ENCODE results near the gene NUP133.
A peak's percentile ranks its signal among the peaks of the same experiment; 100 is the strongest.
"Not testable (repeated sequence)": the region's sequence is repeated elsewhere in the genome, so short reads cannot be mapped to it uniquely, and the experiment has no call there.

NUP133 gene

DNA sequence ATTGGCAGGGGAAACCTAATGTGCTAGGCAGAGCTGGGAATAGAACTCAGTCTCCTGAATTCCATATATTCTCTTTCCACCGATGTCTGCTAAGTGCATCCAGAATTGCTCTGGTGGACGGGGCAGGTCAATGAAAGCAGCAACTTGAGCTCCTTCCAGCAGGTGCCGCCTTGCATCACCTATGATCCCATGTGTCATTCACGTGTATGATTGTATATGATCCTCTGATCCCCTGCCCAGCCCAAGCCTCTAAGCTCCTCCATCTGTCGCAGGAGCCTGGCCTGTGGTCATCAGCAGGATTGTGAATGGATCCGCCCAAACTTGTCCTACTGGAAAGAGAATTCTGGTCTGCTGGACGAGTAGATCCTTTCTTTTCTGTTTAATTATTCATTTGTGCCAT, 87.4 kb downstream of the NUP133 start:
- H3K4me3 ChIP-seq (ENCODE audit: low read length) = no peak overlapping the region
- peak; percentile 28 for DNase-seq (ENCODE audit: low read depth)
- TF ChIP-seq CTCF (IDR thresholded peaks at IDR 0.05; ENCODE audit: insufficient read depth, low read depth, low read length, missing control alignments) = no peak

- no peak overlapping the region for H3K4me3 ChIP-seq (ENCODE audit: low read length)
- no peak for DNase-seq (ENCODE audit: low read depth)
- no peak for TF ChIP-seq CTCF (IDR thresholded peaks at IDR 0.05; ENCODE audit: insufficient read depth, low read depth, low read length, missing control alignments)
These were observed 87.9 kb downstream of the NUP133 start for GRCh38 chr1:229420224-229420623.

- not testable (repeated sequence) for DNase-seq (ENCODE audit: low read depth); H3K4me3 ChIP-seq (ENCODE audit: low read length)
These were observed 89.6 kb downstream of the NUP133 start for GRCh38 chr1:229418586-229418985.

DNA sequence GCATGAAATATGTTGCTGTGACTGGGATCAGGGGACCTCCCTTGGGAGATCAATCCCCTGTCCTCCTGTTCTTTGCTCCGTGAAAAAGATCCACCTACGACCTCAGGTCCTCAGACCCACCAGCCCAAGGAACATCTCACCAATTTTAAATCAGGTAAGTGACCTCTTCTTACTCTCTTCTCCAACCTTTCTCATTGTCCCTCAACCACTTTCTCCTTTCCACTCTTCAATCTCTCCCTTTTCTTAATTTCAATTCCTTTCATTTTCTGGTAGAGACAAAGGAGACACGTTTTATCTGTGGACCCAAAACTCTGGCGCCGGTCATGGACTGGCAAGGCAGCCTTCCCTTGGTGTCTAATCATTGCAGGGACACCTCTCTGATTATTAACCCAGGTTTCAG, 95.3 kb downstream of the NUP133 start:
- DNase-seq (ENCODE audit: low read depth); H3K4me3 ChIP-seq (ENCODE audit: low read length): not testable (repeated sequence)

DNA sequence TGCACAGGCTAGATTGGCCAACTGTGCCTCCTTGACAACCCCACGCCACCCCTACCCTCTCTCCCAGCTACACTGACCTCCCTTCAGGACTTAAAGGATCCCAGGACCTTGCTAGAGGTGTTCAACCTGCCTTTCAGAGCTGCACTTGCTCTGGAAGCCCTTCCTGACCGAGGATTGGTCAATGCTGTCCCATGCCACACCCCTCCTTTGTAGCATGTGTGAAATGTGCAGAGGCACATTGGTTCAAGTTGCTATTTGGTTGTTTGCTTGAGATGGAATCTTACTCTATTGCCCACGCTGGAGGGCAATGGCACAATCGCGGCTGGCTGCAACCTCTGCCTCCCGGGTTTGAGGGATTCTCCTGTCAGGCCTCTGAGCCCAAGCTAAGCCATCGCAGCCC, 96.1 kb downstream of the NUP133 start:
- no peak for TF ChIP-seq CTCF (IDR thresholded peaks at IDR 0.05; ENCODE audit: insufficient read depth, low read depth, low read length, missing control alignments)
- no peak overlapping the region for H3K4me3 ChIP-seq (ENCODE audit: low read length)
- DNase-seq (ENCODE audit: low read depth) = no peak

DNA sequence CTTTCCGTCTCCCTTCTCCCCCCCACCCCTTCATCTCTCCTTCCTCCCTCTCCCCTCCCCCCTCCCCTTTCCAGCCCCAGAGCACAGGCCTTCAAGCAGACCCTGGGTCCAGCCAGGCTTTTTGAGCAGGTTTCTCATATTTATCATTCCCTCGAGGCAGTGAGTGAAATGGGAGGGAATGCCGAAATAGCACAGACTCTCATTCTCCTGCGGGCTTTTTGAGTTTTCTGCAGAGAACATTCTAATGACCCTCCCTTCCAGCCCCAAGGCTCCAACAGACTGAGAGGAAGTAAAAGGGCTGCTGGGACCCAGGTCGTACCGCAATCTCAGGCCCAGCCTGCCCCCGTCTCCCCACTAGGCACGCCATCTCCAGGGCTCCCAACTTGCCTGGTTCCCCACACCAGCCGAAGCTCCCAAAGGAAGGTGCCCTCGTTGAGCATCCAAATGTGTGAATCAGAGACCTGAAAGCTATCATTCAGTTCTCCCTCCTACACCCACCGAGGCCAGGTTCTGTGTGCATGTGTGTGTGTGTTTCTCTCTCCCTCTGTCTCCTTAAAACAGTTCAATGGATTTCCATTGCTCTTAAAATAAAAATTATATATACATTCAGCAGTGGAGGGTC, 96.6 kb downstream of the NUP133 start:
- DNase-seq (ENCODE audit: low read depth) = no peak
- H3K4me3 ChIP-seq (ENCODE audit: low read length) = no peak overlapping the region
- TF ChIP-seq CTCF (IDR thresholded peaks at IDR 0.05; ENCODE audit: insufficient read depth, low read depth, low read length, missing control alignments) = no peak

DNA sequence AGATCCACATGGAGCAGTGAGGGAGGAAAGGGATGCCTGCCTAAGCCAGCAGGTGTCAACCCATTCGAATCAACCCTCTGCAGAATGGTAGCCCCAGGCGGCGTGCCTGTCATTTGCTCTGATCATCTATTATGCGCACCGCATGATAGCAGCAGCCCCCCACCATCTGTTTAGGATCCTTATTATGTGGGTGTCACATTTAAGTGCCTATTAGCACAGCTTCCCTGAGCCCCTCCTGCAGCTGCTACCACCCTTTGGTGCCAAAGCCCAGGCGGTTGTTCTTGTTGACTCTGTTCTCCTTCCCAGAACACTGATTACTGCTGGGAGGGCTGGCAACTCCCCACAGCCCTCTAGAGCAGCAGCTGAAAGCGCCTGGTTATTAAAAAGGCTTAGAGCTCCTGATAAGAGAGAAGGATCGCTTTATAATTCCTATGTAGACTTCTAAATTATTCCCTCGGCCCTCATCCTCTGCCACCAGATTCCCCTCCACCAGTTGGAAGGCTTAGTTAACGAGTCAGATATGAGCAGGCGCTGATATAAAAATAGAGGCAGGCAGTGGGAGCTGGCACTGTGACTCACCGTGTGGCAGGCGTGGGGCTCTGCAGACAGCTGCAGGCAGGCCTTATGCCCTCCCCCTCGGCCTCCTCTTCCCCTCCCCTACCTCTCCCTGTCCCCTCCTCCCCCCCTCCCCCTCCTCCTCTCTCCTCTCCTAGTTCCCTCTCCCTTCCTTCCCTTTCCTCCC, 97.3 kb downstream of the NUP133 start:
- TF ChIP-seq CTCF (IDR thresholded peaks at IDR 0.05; ENCODE audit: insufficient read depth, low read depth, low read length, missing control alignments) = no peak
- H3K4me3 ChIP-seq (ENCODE audit: low read length) = no peak overlapping the region
- DNase-seq (ENCODE audit: low read depth) = peak; percentile 69

DNA sequence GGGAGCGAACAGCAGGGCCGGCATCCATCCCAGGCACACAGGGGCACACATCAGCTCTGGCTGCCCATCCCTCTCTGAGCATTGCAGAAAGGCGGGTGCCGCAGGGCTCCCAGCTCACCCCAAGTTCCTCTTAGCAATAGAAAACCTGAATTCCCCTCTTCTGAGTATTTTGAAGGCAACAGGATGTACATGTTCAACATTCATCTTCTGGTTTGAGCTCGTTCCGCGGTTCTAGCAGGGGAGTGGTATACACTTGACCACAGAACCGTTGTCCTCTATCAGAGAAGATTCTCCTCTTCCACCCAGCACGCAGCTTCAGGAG, 97.8 kb downstream of the NUP133 start:
- no peak overlapping the region for H3K4me3 ChIP-seq (ENCODE audit: low read length)
- TF ChIP-seq CTCF (IDR thresholded peaks at IDR 0.05; ENCODE audit: insufficient read depth, low read depth, low read length, missing control alignments) = no peak
- no peak for DNase-seq (ENCODE audit: low read depth)
